ENCODE measurements around the gene CCDC85C. TPM values are rescaled to one million over a fixed set of nuclear protein-coding genes. Genes with fewer than 3 reads are reported as not detected.

The CCDC85C gene
- total and polyA plus RNA-seq, 2 of the 4 experiments (the other 2 are of a cell fraction) = 16.0 to 19.0 TPM

DNA sequence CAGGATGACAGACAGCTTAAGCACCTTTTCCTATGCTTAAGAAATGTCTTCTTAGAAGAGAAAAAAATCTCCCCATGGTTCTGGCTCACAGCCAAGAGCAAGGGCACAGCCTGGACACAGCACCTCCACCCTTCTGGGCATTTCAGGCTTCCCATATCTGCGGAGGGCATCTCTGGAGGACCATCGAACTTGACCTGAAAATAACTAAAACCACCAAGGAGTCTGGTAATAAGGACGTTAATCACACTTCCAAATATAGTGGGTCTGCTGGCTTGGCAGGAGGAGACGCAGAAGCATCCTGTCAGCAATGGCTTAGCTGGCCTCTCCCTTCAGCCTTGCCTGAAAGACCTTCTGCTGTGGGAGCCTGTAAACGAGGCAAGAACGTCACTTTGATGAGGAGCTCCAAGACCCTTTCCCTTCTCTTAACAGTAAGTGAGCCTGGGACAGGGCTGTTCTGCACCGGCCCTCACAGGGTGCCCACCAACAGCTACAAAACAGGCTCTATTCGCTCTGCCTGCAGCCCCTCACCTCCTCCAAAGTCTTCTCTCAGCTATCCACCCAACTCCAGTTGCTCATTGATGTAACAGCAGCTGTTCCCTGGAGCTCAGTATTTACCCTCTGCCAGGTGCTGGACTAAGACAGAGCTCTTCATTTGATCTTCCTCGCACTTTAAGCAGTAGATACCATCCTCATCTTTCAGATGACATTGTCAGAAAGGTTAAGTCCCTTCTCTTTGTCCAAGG, 136.5 kb downstream of the CCDC85C start:
- intact Hi-C loops (cut with micrococcal nuclease) (no loop called here), in situ Hi-C loops (cut with MboI; ENCODE audit: low sequenced_read_pairs) (no loop called here), dilution Hi-C loops (cut with HindIII; ENCODE audit: low sequenced_read_pairs, unreplicated experiment) (no loop called here)
- H4K20me1 ChIP-seq (ENCODE audit: insufficient read depth, low read length) = peaks cover 46% of the 10 kb centered on the region
- 63% methylated on average over 4 of the region's 9 CpGs; no CpG with 5 or more reads in 1 of the 2 experiments for WGBS, 2 experiments (ENCODE audit: extremely low coverage in 2 of 2, insufficient read length in 1 of 2)
- H3K4me3 ChIP-seq (ENCODE audit: insufficient read depth, low read depth, low read length) = no peak overlapping the region
- no peaks in the 10 kb centered on the region; the same call in 1 of the 2 replicates for H3K4me1 ChIP-seq (ENCODE audit: control insufficient read depth, insufficient read depth, low read length)
- no TSS peak for BruUV-seq (replicated peaks)
- H3K36me3 ChIP-seq (ENCODE audit: control insufficient read depth, insufficient read depth, low read length) = peaks cover 10% of the 10 kb centered on the region
- H4K91ac ChIP-seq (ENCODE audit: insufficient read depth, low read depth, low read length) = no peak overlapping the region
- no peak for ATAC-seq (ENCODE audit: low read depth)
- ChIA-PET CTCF (interaction anchor here (0.6 to 0.7 kb wide), 2 partner anchors 9 to 14 kb away, joined by 3 read pairs; partner anchors contain the start of gene CCNK), POLR2A (ENCODE audit: unreplicated experiment) (no interaction called here)
- H2AFZ ChIP-seq (replicated peaks; ENCODE audit: low read length, poor library complexity) = no peak overlapping the region
- H3K9ac ChIP-seq (ENCODE audit: low read depth, low read length) = no peak overlapping the region
- H2AK9ac ChIP-seq (replicated peaks; ENCODE audit: low read depth, low read length, poor library complexity) = no peak overlapping the region
- no peak overlapping the region for H3K4ac ChIP-seq (ENCODE audit: low read depth, low read length)
- no peak overlapping the region for H2BK5ac ChIP-seq (ENCODE audit: low read depth, low read length, poor library complexity, severe bottlenecking)
- H2AK5ac ChIP-seq (ENCODE audit: low read depth, low read length) = no peak overlapping the region
- no peak overlapping the region for H2BK120ac ChIP-seq (ENCODE audit: low read depth, low read length)
- no peak overlapping the region for H3K23ac ChIP-seq (ENCODE audit: low read depth, low read length)
- DNase-seq = no peak
- peaks cover 17% of the 10 kb centered on the region; the same call in 1 of the 2 replicates for H3K9me1 ChIP-seq (ENCODE audit: insufficient read depth, low read length)
- H2BK15ac ChIP-seq (ENCODE audit: low read depth, low read length) = no peak overlapping the region
- H3K56ac ChIP-seq (ENCODE audit: extremely low read depth, insufficient read depth, low read length) = no peak overlapping the region
- H3K18ac ChIP-seq (ENCODE audit: low read depth, low read length) = no peak overlapping the region
- H3K79me1 ChIP-seq (ENCODE audit: low read depth in 1 of 2, low read length in 2 of 2) = peaks cover 32 to 68% of the 10 kb centered on the region in 2 experiments
- H3K14ac ChIP-seq (replicated peaks; ENCODE audit: low read depth, low read length) = no peak overlapping the region
- H3K4me2 ChIP-seq (ENCODE audit: low read depth, low read length) = no peak overlapping the region
- TF ChIP-seq, protein P1, sequence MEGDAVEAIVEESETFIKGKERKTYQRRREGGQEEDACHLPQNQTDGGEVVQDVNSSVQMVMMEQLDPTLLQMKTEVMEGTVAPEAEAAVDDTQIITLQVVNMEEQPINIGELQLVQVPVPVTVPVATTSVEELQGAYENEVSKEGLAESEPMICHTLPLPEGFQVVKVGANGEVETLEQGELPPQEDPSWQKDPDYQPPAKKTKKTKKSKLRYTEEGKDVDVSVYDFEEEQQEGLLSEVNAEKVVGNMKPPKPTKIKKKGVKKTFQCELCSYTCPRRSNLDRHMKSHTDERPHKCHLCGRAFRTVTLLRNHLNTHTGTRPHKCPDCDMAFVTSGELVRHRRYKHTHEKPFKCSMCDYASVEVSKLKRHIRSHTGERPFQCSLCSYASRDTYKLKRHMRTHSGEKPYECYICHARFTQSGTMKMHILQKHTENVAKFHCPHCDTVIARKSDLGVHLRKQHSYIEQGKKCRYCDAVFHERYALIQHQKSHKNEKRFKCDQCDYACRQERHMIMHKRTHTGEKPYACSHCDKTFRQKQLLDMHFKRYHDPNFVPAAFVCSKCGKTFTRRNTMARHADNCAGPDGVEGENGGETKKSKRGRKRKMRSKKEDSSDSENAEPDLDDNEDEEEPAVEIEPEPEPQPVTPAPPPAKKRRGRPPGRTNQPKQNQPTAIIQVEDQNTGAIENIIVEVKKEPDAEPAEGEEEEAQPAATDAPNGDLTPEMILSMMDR (conservative IDR thresholded peaks at IDR 0.05; ENCODE audit: low read depth, low read length) = no peak
- no peak for TF ChIP-seq NFE2L2 (IDR thresholded peaks at IDR 0.05; ENCODE audit: low read depth, low read length)
- no peaks in the 10 kb centered on the region for H3K27me3 ChIP-seq (ENCODE audit: control insufficient read depth, insufficient read depth, low read length)
- no peaks in the 10 kb centered on the region for H3K9me3 ChIP-seq (ENCODE audit: control insufficient read depth, insufficient read depth, low read length)
- H3K27ac ChIP-seq (ENCODE audit: insufficient read depth, low read length) = no peak overlapping the region
- no peak overlapping the region for H4K5ac ChIP-seq (ENCODE audit: low read depth, low read length)
- H4K8ac ChIP-seq (ENCODE audit: low read depth in 2 of 2, low read length in 2 of 2) = no peak overlapping the region
- no peak overlapping the region for H2BK20ac ChIP-seq (ENCODE audit: low read depth, low read length)
